ENCODE measurements around the gene ICE2. TPM values are rescaled to one million over a fixed set of nuclear protein-coding genes. Genes with fewer than 3 reads are reported as not detected.

Gene ICE2
- total RNA-seq, 1 experiment from 2014 or later: 76.5 TPM

DNA sequence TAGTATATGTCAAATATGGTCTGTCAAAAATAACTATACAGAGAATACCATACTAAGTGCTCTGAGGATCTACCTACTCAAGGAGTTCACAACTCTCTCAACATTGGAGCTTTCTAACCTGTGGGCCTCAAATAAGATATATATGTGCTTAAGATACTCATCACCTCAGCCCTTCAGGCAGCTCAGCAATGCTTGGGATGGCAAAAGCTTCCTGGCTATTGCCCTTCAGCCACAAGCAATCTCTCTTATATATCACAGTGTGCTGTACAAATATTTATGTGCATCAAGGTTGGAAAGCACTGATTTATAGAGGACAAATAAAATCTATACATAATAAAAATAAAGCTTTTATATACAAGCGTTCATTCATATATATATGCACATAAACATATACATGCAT lies 40.3 kb downstream of the ICE2 start:
- BruUV-seq (replicated peaks): no TSS peak
- H3K27ac ChIP-seq (ENCODE audit: low read depth, low read length, poor library complexity, severe bottlenecking): no peak overlapping the region
- TF ChIP-seq EZH2 (IDR thresholded peaks at IDR 0.05; ENCODE audit: borderline replicate concordance, low read depth, low read length, poor library complexity, severe bottlenecking) (no peak), CTCF (conservative IDR thresholded peaks at IDR 0.05; ENCODE audit: low read depth, low read length) (no peak)
- intact Hi-C loops (cut with micrococcal nuclease; ENCODE audit: unreplicated experiment): no loop called here
- no peak for DNase-seq (ENCODE audit: low spot score)
- H3K4me3 ChIP-seq (ENCODE audit: low read depth, low read length, poor library complexity, severe bottlenecking): no peak overlapping the region
- H3K36me3 ChIP-seq (ENCODE audit: insufficient read depth, low read length, poor library complexity, severe bottlenecking): no peaks in the 10 kb centered on the region
- ChIA-PET POLR2A (ENCODE audit: low non-redundant PET) (no interaction called here), CTCF (no interaction called here)
- no peaks in the 10 kb centered on the region for H3K9me3 ChIP-seq (ENCODE audit: low read depth, low read length, poor library complexity, severe bottlenecking)
- peaks cover 14% of the 10 kb centered on the region for H3K4me1 ChIP-seq (ENCODE audit: insufficient read depth, low read length, poor library complexity, severe bottlenecking)
- H3K27me3 ChIP-seq (replicated peaks; ENCODE audit: insufficient read depth, low read depth, low read length, poor library complexity): no peaks in the 10 kb centered on the region

DNA sequence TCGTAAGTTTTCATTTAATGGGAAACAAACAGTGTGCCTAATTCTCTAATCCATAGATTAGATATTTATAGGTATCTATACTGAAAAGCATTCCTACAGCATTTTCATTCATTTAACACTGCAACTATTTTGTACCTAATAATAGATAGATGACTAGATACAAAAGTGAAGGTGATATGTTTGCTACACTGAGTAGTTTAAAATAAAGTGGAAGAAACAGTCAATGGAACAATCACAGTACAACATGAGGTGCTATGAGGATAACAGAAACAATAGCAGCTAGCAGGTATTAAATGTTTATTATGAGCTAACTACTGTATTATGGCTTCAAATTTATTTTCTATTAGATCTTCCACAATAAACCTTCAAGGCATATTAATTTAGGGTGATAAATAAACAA lies 50.0 kb downstream of the ICE2 start:
- H3K27me3 ChIP-seq (replicated peaks; ENCODE audit: insufficient read depth, low read depth, low read length, poor library complexity): no peaks in the 10 kb centered on the region
- no peak overlapping the region for H3K4me3 ChIP-seq (ENCODE audit: low read depth, low read length, poor library complexity, severe bottlenecking)
- no TSS peak for BruUV-seq (replicated peaks)
- H3K27ac ChIP-seq (ENCODE audit: low read depth, low read length, poor library complexity, severe bottlenecking): no peak overlapping the region
- no peak for TF ChIP-seq CTCF (conservative IDR thresholded peaks at IDR 0.05; ENCODE audit: low read depth, low read length)
- no peak for TF ChIP-seq EZH2 (IDR thresholded peaks at IDR 0.05; ENCODE audit: borderline replicate concordance, low read depth, low read length, poor library complexity, severe bottlenecking)
- DNase-seq (ENCODE audit: low spot score): no peak
- POLR2A ChIA-PET (ENCODE audit: low non-redundant PET): no interaction called here
- intact Hi-C loops (cut with micrococcal nuclease; ENCODE audit: unreplicated experiment): no loop called here
- H3K4me1 ChIP-seq (ENCODE audit: insufficient read depth, low read length, poor library complexity, severe bottlenecking): no peaks in the 10 kb centered on the region
- CTCF ChIA-PET: no interaction called here
- H3K9me3 ChIP-seq (ENCODE audit: low read depth, low read length, poor library complexity, severe bottlenecking): no peaks in the 10 kb centered on the region
- H3K36me3 ChIP-seq (ENCODE audit: insufficient read depth, low read length, poor library complexity, severe bottlenecking): no peaks in the 10 kb centered on the region

DNA sequence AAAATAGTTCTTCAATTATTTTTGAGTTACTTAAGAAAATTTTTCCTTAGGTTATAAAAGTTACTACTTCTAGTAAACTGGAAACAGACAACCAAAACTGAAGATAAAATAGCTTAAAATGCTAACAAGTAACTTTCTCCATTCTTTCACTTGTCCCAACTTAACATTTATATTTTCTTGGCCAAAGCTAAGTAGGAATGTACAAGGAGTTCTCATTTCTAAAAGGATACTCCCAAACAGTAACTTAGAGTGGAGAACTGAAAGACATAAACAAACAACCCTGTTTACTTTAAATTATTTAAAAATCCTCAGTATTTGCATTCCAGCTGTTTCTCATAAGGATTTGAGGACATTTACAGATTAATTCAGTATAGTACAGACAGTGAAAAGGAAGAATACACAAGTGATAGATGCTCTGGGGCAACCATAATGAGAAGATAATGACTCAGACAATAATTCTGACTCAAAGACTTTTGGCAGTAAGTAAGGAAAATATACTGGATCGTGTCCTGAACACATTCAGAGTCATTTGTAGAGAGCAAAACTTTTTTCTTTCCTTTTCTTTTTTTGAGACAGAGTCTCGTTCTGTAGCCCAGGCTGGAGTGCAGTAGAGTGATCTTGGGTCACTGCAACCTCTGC lies 52.0 kb downstream of the ICE2 start:
- no peaks in the 10 kb centered on the region for H3K9me3 ChIP-seq (ENCODE audit: low read depth, low read length, poor library complexity, severe bottlenecking)
- H3K4me3 ChIP-seq (ENCODE audit: low read depth, low read length, poor library complexity, severe bottlenecking): no peak overlapping the region
- no peaks in the 10 kb centered on the region for H3K36me3 ChIP-seq (ENCODE audit: insufficient read depth, low read length, poor library complexity, severe bottlenecking)
- CTCF ChIA-PET: no interaction called here
- no peak for DNase-seq (ENCODE audit: low spot score)
- intact Hi-C loops (cut with micrococcal nuclease; ENCODE audit: unreplicated experiment): no loop called here
- POLR2A ChIA-PET (ENCODE audit: low non-redundant PET): no interaction called here
- no peak overlapping the region for H3K27ac ChIP-seq (ENCODE audit: low read depth, low read length, poor library complexity, severe bottlenecking)
- H3K27me3 ChIP-seq (replicated peaks; ENCODE audit: insufficient read depth, low read depth, low read length, poor library complexity): no peaks in the 10 kb centered on the region
- H3K4me1 ChIP-seq (ENCODE audit: insufficient read depth, low read length, poor library complexity, severe bottlenecking): no peaks in the 10 kb centered on the region
- TF ChIP-seq EZH2 (IDR thresholded peaks at IDR 0.05; ENCODE audit: borderline replicate concordance, low read depth, low read length, poor library complexity, severe bottlenecking): no peak
- no peak for TF ChIP-seq CTCF (conservative IDR thresholded peaks at IDR 0.05; ENCODE audit: low read depth, low read length)
- BruUV-seq (replicated peaks): no TSS peak
